NB4 (cell line): ENCODE data around the gene WFS1.

ENCODE experiments used
- CTCF ChIP-seq: IDR thresholded peaks from one replicate; pipeline ENCODE4 v1.5.1; 2012; ENCODE audit warnings: low read depth, low read length
- MAX ChIP-seq: IDR thresholded peaks from 2 replicates; pipeline ENCODE4 v1.6.1; 2011; ENCODE audit warnings: low read depth, low read length

DNA sequence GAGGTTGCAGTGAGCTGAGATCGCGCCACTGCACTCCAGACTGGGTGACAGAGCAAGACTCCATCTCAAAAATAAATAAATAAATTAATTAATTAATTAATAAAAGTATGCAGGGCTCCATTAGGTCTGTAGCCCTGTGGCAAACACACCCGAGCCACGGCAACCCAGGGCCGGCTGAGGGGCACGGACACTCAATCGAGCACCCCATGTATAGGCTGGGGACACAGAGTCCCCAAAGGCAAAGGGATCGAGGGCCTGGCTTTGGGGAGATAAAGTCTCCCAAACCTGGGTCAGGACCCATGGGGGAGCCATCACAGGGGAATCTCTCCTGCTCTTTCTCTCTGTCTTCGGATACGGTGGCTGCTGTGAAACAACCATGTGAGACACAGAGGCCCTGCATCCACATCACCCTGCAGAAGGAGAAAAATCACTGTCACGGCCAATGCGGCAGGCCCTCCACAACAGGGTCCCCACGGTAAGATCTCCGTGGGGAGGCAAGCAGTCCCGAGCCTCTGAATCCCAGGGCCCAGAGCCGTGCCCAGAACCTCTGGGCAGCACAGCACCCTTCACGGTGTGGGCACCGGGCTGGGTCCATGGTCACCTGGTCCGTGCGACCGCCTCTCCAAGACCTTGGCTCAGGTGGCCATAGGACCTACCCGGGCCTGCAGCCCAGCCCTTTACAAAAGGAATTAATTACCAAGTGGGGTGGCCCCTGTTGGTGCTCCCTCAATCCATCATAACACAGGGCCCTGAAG, 81.8 kb downstream of the WFS1 start:
- no peak for TF ChIP-seq CTCF
- no peak for TF ChIP-seq MAX
